Common myeloid progenitor, CD34-positive (primary cell): ENCODE results near the gene TAS1R1.

Source experiments
- CTCF ChIA-PET: fragments of 350-600 bp; sonication (Branson Sonifier 250); formaldehyde crosslinking; loops from one replicate; lab custom pipeline; 2021; ENCODE audit warnings: antibody characterized with exemption; lab: Charles Lee
- POLR2A ChIA-PET: fragments of 350-600 bp; sonication (Branson Sonifier 250); formaldehyde crosslinking; loops from one replicate; lab custom pipeline; 2021; ENCODE audit warnings: antibody characterized with exemption; lab: Charles Lee
- DNase-seq, 3 donors: peaks; one replicate each; pipeline versions ENCODE4 v3.0.0 to v3.0.0-alpha.2; 2013
- H3K27ac ChIP-seq, 2 experiments: 1 replicate in 1 of 2; 2 replicates in 1 of 2; pipeline ENCODE4 v1.7.0; 2013; ENCODE audit warnings: inconsistent platforms in 2 of 2, low read length in 2 of 2, mild to moderate bottlenecking in 2 of 2, low read depth in 1 of 2, moderate library complexity in 1 of 2; ENCODE audit not compliant: severe bottlenecking in 2 of 2, insufficient read depth in 1 of 2, poor library complexity in 1 of 2
- H3K27me3 ChIP-seq, 5 experiments: replicated peaks in 2 of 5; 1 replicate in 3 of 5; 2 replicates in 2 of 5; pipeline versions ENCODE4 v1.6.1 to v1.7.0; 2013; ENCODE audit warnings: low read length in 4 of 5, mild to moderate bottlenecking in 2 of 5, moderate library complexity in 2 of 5, inconsistent platforms in 1 of 5; ENCODE audit not compliant: insufficient read depth in 5 of 5, control insufficient read depth in 4 of 5
- H3K36me3 ChIP-seq, 4 experiments: 1 replicate in 2 of 4; 2 replicates in 2 of 4; pipeline versions ENCODE4 v1.6.1 to v1.7.0; 2013; ENCODE audit warnings: low read length in 3 of 4, control low read depth in 1 of 4, mild to moderate bottlenecking in 1 of 4; ENCODE audit not compliant: control insufficient read depth in 4 of 4, insufficient read depth in 4 of 4
- H3K4me1 ChIP-seq, 4 experiments: 1 replicate in 3 of 4; 2 replicates in 1 of 4; pipeline versions ENCODE4 v1.6.1 to v1.7.1; 2013; ENCODE audit warnings: low read length in 3 of 4, mild to moderate bottlenecking in 3 of 4, control low read depth in 1 of 4, inconsistent platforms in 1 of 4, moderate library complexity in 1 of 4; ENCODE audit not compliant: control insufficient read depth in 4 of 4, insufficient read depth in 4 of 4; ENCODE audit errors: control extremely low read depth in 1 of 4
- H3K4me3 ChIP-seq, 7 experiments: 1 replicate in 4 of 7; 2 replicates in 3 of 7; pipeline versions ENCODE4 v1.5.1 to v1.7.0; 2013; ENCODE audit warnings: mild to moderate bottlenecking in 7 of 7, low read length in 6 of 7, moderate library complexity in 6 of 7, inconsistent platforms in 2 of 7, low read depth in 2 of 7, control low read depth in 1 of 7; ENCODE audit not compliant: insufficient read depth in 4 of 7, control insufficient read depth in 1 of 7; ENCODE audit errors: extremely low read depth in 1 of 7
- H3K9me3 ChIP-seq, 5 experiments: 1 replicate in 4 of 5; 2 replicates in 1 of 5; pipeline versions ENCODE4 v1.6.1 to v1.7.1; 2013; ENCODE audit warnings: low read length in 4 of 5, mild to moderate bottlenecking in 2 of 5, inconsistent platforms in 1 of 5, low read depth in 1 of 5, moderate library complexity in 1 of 5; ENCODE audit not compliant: control insufficient read depth in 4 of 5, insufficient read depth in 2 of 5; ENCODE audit errors: control extremely low read depth in 1 of 5
- WGBS: methylation state at CpG from one replicate; pipeline ENCODE4 v1.1.5; 2013; ENCODE audit not compliant: insufficient coverage; 5-methylcytosine and 5-hydroxymethylcytosine counted together

Gene TAS1R1

GRCh38 chr1:6577831-6578525, 22.9 kb downstream of the TAS1R1 start:
- Histone ChIP-seq H3K27me3 (no peaks in the 10 kb centered on the region), H3K4me1 (peaks cover 4 to 35% (median 32%) of the 10 kb centered on the region in 4 experiments), H3K9me3 (no peaks in the 10 kb centered on the region), H3K36me3 (peaks cover 0 to 3% (median 0%) of the 10 kb centered on the region in 4 experiments), H3K4me3 (no peak overlapping the region), H3K27ac (no peak overlapping the region)
- ChIA-PET POLR2A (no interaction called here), CTCF (interaction anchor here (0.8 to 2.4 kb wide), 4 partner anchors 21 to 57 kb away, joined by 3 to 11 read pairs (median 3); partner anchors contain the start of genes NOL9 and TAS1R1)
- DNase-seq, result no peak
- WGBS, result 98% methylated on average over 5 of the region's 6 CpGs

- no peak for DNase-seq
- 93% methylated on average over 12 of the region's 14 CpGs for WGBS
- ChIA-PET CTCF (interaction anchor here (0.8 to 2.4 kb wide), 2 partner anchors 24 to 54 kb away, joined by 3 to 11 read pairs; partner anchors contain the start of genes NOL9 and TAS1R1), POLR2A (no interaction called here)
- Histone ChIP-seq H3K36me3 (peaks cover 0 to 3% (median 0%) of the 10 kb centered on the region in 4 experiments), H3K4me3 (peak overlapping the region in 1 of 7 experiments; percentile 84), H3K4me1 (peaks cover 4 to 35% (median 32%) of the 10 kb centered on the region in 4 experiments), H3K27ac (peak overlapping the region in 1 of 2 experiments; percentile 94), H3K9me3 (no peaks in the 10 kb centered on the region), H3K27me3 (no peaks in the 10 kb centered on the region)
Measured at GRCh38 chr1:6578624-6579373, 23.7 kb downstream of the TAS1R1 start.

GRCh38 chr1:6579374-6580118, 24.4 kb downstream of the TAS1R1 start, which contains the start of gene ZBTB48:
TSS of gene ZBTB48 (plus strand) at chr1:6579994. CDS start at chr1:6580610, 616 bp downstream.
- H3K4me1 ChIP-seq, result peaks cover 4 to 37% (median 33%) of the 10 kb centered on the region in 4 experiments
- peak; percentile 95 to 96 (median 96) for DNase-seq
- 16% methylated on average over 53 of the region's 58 CpGs for WGBS
- ChIA-PET CTCF (interaction anchor here (0.6 to 2.6 kb wide), 8 partner anchors 10 to 67 kb away, joined by 3 to 12 read pairs (median 4); partner anchors contain the start of genes NOL9 and TAS1R1), POLR2A (interaction anchor here (0.7 to 1.0 kb wide), 4 partner anchors 22 to 46 kb away, joined by 3 to 5 read pairs (median 4); partner anchors contain the start of gene NOL9)
- peak within 1 kb of the TSS; percentile 81 to 94 for H3K27ac ChIP-seq
- peak within 1 kb of the TSS; percentile 64 to 85 (median 76) for H3K4me3 ChIP-seq
- no peaks in the 10 kb centered on the region for H3K9me3 ChIP-seq
- peaks cover 0 to 3% (median 0%) of the 10 kb centered on the region in 4 experiments for H3K36me3 ChIP-seq
- no peaks in the 10 kb centered on the region for H3K27me3 ChIP-seq

- POLR2A ChIA-PET, result interaction anchor here (0.6 to 1.0 kb wide), 7 partner anchors 20 to 46 kb away, joined by 3 to 11 read pairs (median 3); partner anchors contain the start of genes KLHL21, NOL9 and TAS1R1
- H3K4me3 ChIP-seq, result peak overlapping the region; percentile 64 to 85 (median 76)
- 0% methylated on average over 25 of the region's 30 CpGs for WGBS
- H3K36me3 ChIP-seq, result peaks cover 0 to 3% (median 0%) of the 10 kb centered on the region in 4 experiments
- peak; percentile 33 to 76 (median 69) for DNase-seq
- peak overlapping the region; percentile 81 to 94 for H3K27ac ChIP-seq
- H3K9me3 ChIP-seq, result no peaks in the 10 kb centered on the region
- CTCF ChIA-PET, result interaction anchor here (0.6 to 2.6 kb wide), 9 partner anchors 9 to 67 kb away, joined by 3 to 12 read pairs (median 3); partner anchors contain the start of genes NOL9 and TAS1R1
- no peaks in the 10 kb centered on the region for H3K27me3 ChIP-seq
- H3K4me1 ChIP-seq, result peaks cover 4 to 39% (median 34%) of the 10 kb centered on the region in 4 experiments
Measured at GRCh38 chr1:6580119-6580592, 25.0 kb downstream of the TAS1R1 start.

GRCh38 chr1:6580593-6581409, 25.7 kb downstream of the TAS1R1 start:
- POLR2A ChIA-PET, result interaction anchor here (0.6 to 1.3 kb wide), 5 partner anchors 19 to 28 kb away, joined by 3 to 11 read pairs (median 4); partner anchors contain the start of genes KLHL21 and TAS1R1
- peak; percentile 31 to 46 (median 32) for DNase-seq
- Histone ChIP-seq H3K4me3 (peak overlapping the region; percentile 64 to 85 (median 76)), H3K36me3 (peaks cover 0 to 9% (median 1%) of the 10 kb centered on the region in 4 experiments), H3K4me1 (peaks cover 4 to 39% (median 34%) of the 10 kb centered on the region in 4 experiments), H3K9me3 (no peaks in the 10 kb centered on the region), H3K27ac (peak overlapping the region; percentile 81 to 94), H3K27me3 (no peaks in the 10 kb centered on the region)
- CTCF ChIA-PET, result interaction anchor here (0.8 to 2.6 kb wide), 11 partner anchors 9 to 66 kb away, joined by 3 to 12 read pairs (median 4); partner anchors contain the start of genes NOL9 and TAS1R1
- WGBS, result 37% methylated on average over 19 of the region's 19 CpGs
